ENCODE data around the gene KLHL29. TPM values are rescaled to one million over a fixed set of nuclear protein-coding genes. Genes with fewer than 3 reads are reported as not detected.

KLHL29 gene
- polyA plus RNA-seq, 1 donor from 2014 or later: 42.4 TPM

DNA sequence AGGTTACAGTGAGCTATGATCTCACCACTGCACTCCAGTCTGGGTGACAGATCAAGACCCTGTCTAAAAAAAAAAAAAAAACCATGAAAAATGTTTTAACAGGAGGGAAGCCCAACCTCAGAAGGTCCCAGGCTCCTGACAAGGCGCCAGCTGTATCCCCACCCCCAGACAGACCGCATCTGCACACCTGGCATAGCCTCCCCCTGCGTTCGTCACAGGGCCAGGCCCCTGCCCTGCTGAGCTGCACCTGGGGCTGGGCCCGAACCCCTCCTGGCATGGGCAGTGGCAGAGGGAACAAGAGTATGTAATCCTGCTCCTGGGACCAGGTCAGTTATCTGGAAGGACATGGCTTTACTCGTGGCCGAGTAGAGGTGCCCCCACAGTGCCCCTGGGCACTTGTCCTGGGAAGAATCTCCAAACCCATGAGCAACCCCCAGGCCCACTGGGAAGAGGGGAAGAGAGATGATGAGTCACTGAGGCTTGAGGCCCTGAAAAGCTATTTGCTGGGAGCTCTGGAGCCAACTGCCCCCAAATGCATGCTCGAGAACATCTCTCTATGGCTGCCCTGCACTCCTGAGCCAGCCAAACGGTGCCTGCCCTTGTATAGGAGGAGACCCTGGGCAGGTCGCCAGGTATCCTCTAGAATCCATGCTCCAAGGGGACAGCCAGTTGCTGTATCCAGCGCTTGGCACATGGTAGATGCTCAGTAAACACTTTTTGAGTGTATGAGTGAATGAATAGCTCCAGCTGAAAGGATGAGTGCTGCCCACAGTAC, 276.5 kb downstream of the KLHL29 start:
- Histone ChIP-seq H3K4me3 (ENCODE audit: low read length) (no peak overlapping the region), H4K20me1 (ENCODE audit: insufficient read depth) (no peaks in the 10 kb centered on the region), H2AFZ (ENCODE audit: low read depth, low read length) (no peak overlapping the region), H3K36me3 (ENCODE audit: insufficient read depth, low read length) (no peaks in the 10 kb centered on the region), H3F3A (ENCODE audit: insufficient read depth, low read length, poor library complexity, severe bottlenecking) (no peaks in the 10 kb centered on the region), H3K9me2 (ENCODE audit: insufficient read depth, low read length) (no peaks in the 10 kb centered on the region), H3K4me2 (ENCODE audit: low read length) (no peak overlapping the region), H3K27me3 (ENCODE audit: insufficient read depth, low read depth, low read length) (no peaks in the 10 kb centered on the region), H3K79me2 (replicated peaks; ENCODE audit: insufficient read depth, low read length) (no peaks in the 10 kb centered on the region), H3K9me3 (ENCODE audit: low read length) (no peaks in the 10 kb centered on the region), H3K9ac (ENCODE audit: low read length) (no peak overlapping the region), H3K27ac (ENCODE audit: low read length) (no peak overlapping the region)
- no peak for TF ChIP-seq EP300 (conservative IDR thresholded peaks at IDR 0.05; ENCODE audit: poor library complexity, severe bottlenecking)
- TF ChIP-seq MXI1 (conservative IDR thresholded peaks at IDR 0.05; ENCODE audit: poor library complexity, severe bottlenecking): no peak
- TF ChIP-seq CTCF (IDR thresholded peaks at IDR 0.05; ENCODE audit: poor library complexity, severe bottlenecking): no peak
- no peak for TF ChIP-seq POLR2AphosphoS5 (IDR thresholded peaks at IDR 0.05)
- no peak for TF ChIP-seq TAF1 (IDR thresholded peaks at IDR 0.05; ENCODE audit: low read depth)
- no peak for TF ChIP-seq SMC3 (conservative IDR thresholded peaks at IDR 0.05; ENCODE audit: poor library complexity)
- no peak for TF ChIP-seq EZH2 (IDR thresholded peaks at IDR 0.05; ENCODE audit: borderline replicate concordance, insufficient read depth, low read length, poor library complexity, severe bottlenecking)
- TF ChIP-seq RAD21 (conservative IDR thresholded peaks at IDR 0.05): no peak
- no peak for TF ChIP-seq REST (IDR thresholded peaks at IDR 0.05; ENCODE audit: borderline replicate concordance)

GRCh38 chr2:23662466-23662865, 277.5 kb downstream of the KLHL29 start:
- no peaks in the 10 kb centered on the region for H4K20me1 ChIP-seq (ENCODE audit: insufficient read depth)
- no peaks in the 10 kb centered on the region for H3F3A ChIP-seq (ENCODE audit: insufficient read depth, low read length, poor library complexity, severe bottlenecking)
- TF ChIP-seq EZH2 (IDR thresholded peaks at IDR 0.05; ENCODE audit: borderline replicate concordance, insufficient read depth, low read length, poor library complexity, severe bottlenecking) (no peak), MXI1 (conservative IDR thresholded peaks at IDR 0.05; ENCODE audit: poor library complexity, severe bottlenecking) (no peak), RAD21 (conservative IDR thresholded peaks at IDR 0.05) (no peak), EP300 (conservative IDR thresholded peaks at IDR 0.05; ENCODE audit: poor library complexity, severe bottlenecking) (no peak), TAF1 (IDR thresholded peaks at IDR 0.05; ENCODE audit: low read depth) (no peak), SMC3 (conservative IDR thresholded peaks at IDR 0.05; ENCODE audit: poor library complexity) (no peak), REST (IDR thresholded peaks at IDR 0.05; ENCODE audit: borderline replicate concordance) (no peak), CTCF (IDR thresholded peaks at IDR 0.05; ENCODE audit: poor library complexity, severe bottlenecking) (no peak)

More at GRCh38 chr2:23662466-23662865, 277.5 kb downstream of the KLHL29 start:
- no peaks in the 10 kb centered on the region for H3K27me3 ChIP-seq (ENCODE audit: insufficient read depth, low read depth, low read length)
- no peaks in the 10 kb centered on the region for H3K9me2 ChIP-seq (ENCODE audit: insufficient read depth, low read length)
- no peaks in the 10 kb centered on the region for H3K36me3 ChIP-seq (ENCODE audit: insufficient read depth, low read length)
- H3K27ac ChIP-seq (ENCODE audit: low read length): no peak overlapping the region
- H3K9ac ChIP-seq (ENCODE audit: low read length): no peak overlapping the region
- H3K4me2 ChIP-seq (ENCODE audit: low read length): no peak overlapping the region
- H3K79me2 ChIP-seq (replicated peaks; ENCODE audit: insufficient read depth, low read length): no peaks in the 10 kb centered on the region
- H3K4me3 ChIP-seq (ENCODE audit: low read length): no peak overlapping the region
- no peaks in the 10 kb centered on the region for H3K9me3 ChIP-seq (ENCODE audit: low read length)
- no peak overlapping the region for H2AFZ ChIP-seq (ENCODE audit: low read depth, low read length)
